WTC11 (cell line): ENCODE data around the gene CLDN34.

Source experiments
- FOXP1 ChIP-seq: sonication (generic); formaldehyde crosslinking; IDR thresholded peaks from 2 replicates; pipeline ENCODE4 v1.8.0; 2022; ENCODE audit warnings: missing genetic modification reagents, mild to moderate bottlenecking, moderate library complexity, borderline replicate concordance
- TF ChIP-seq, protein P1 (sequence below): fragments of 200-600 bp; IDR thresholded peaks from 2 replicates; pipeline ENCODE4 v1.8.0; 2022; ENCODE audit warnings: antibody characterized with exemption
- TF ChIP-seq, protein P2 (sequence below): sonication (generic); formaldehyde crosslinking; IDR thresholded peaks from 2 replicates; pipeline ENCODE4 v1.8.0; 2022; ENCODE audit warnings: mild to moderate bottlenecking, missing genetic modification reagents

- TF ChIP-seq FOXP1 (CRISPR knock-in tag): no peak
- TF ChIP-seq, protein P1, sequence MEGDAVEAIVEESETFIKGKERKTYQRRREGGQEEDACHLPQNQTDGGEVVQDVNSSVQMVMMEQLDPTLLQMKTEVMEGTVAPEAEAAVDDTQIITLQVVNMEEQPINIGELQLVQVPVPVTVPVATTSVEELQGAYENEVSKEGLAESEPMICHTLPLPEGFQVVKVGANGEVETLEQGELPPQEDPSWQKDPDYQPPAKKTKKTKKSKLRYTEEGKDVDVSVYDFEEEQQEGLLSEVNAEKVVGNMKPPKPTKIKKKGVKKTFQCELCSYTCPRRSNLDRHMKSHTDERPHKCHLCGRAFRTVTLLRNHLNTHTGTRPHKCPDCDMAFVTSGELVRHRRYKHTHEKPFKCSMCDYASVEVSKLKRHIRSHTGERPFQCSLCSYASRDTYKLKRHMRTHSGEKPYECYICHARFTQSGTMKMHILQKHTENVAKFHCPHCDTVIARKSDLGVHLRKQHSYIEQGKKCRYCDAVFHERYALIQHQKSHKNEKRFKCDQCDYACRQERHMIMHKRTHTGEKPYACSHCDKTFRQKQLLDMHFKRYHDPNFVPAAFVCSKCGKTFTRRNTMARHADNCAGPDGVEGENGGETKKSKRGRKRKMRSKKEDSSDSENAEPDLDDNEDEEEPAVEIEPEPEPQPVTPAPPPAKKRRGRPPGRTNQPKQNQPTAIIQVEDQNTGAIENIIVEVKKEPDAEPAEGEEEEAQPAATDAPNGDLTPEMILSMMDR: no peak
- TF ChIP-seq, protein P2, sequence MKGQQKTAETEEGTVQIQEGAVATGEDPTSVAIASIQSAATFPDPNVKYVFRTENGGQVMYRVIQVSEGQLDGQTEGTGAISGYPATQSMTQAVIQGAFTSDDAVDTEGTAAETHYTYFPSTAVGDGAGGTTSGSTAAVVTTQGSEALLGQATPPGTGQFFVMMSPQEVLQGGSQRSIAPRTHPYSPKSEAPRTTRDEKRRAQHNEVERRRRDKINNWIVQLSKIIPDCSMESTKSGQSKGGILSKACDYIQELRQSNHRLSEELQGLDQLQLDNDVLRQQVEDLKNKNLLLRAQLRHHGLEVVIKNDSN (CRISPR knock-in tag): no peak
Observed at GRCh38 chrX:9966775-9967408, at the start of gene CLDN34.
